HepG2 (cell line): ENCODE measurements around the gene CD72. TPM values are rescaled to one million over a fixed set of nuclear protein-coding genes. Genes with fewer than 3 reads are reported as not detected.

ENCODE experiments used
- AGO2 ChIP-seq: fragments of 200-400 bp; formaldehyde crosslinking; optimal IDR thresholded peaks from 2 replicates; pipeline ENCODE3; 2017; ENCODE audit warnings: mild to moderate bottlenecking, low read depth, low read length, moderate library complexity
- ARID3A ChIP-seq: IDR thresholded peaks from 2 replicates; pipeline ENCODE4 v1.6.1; 2012; ENCODE audit warnings: low read depth, low read length, improper control_type of control experiment
- ATF2 ChIP-seq: sonication (generic); formaldehyde crosslinking; IDR thresholded peaks from 2 replicates; pipeline ENCODE4 v1.4.0; 2020; ENCODE audit warnings: missing genetic modification reagents
- CEBPB ChIP-seq: IDR thresholded peaks from 2 replicates; pipeline ENCODE4 v1.6.1; 2011; ENCODE audit warnings: low read depth, low read length, improper control_type of control experiment, borderline replicate concordance
- FIP1L1 ChIP-seq: fragments of 200-400 bp; formaldehyde crosslinking; IDR thresholded peaks from 2 replicates; pipeline ENCODE4 v1.6.1; 2018; ENCODE audit warnings: low read depth, mild to moderate bottlenecking, low read length, moderate library complexity, borderline replicate concordance; ENCODE audit not compliant: insufficient read depth
- GATAD1 ChIP-seq: IDR thresholded peaks from 2 replicates; pipeline ENCODE4 v1.6.1; 2016; ENCODE audit warnings: missing genetic modification reagents, missing compliant biosample characterization
- HOXD1 ChIP-seq: sonication (generic); formaldehyde crosslinking; IDR thresholded peaks from 2 replicates; pipeline ENCODE4 v1.5.0; 2020; ENCODE audit warnings: missing genetic modification reagents
- NRL ChIP-seq: sonication (generic); formaldehyde crosslinking; IDR thresholded peaks from 2 replicates; pipeline ENCODE4 v1.5.0; 2020; ENCODE audit warnings: missing genetic modification reagents, mild to moderate bottlenecking, moderate library complexity, borderline replicate concordance
- POLR2AphosphoS5 ChIP-seq: IDR thresholded peaks from 2 replicates; pipeline ENCODE4 v1.6.1; 2012; ENCODE audit warnings: low read depth, low read length
- RFXAP ChIP-seq: sonication (generic); formaldehyde crosslinking; IDR thresholded peaks from 2 replicates; pipeline ENCODE4 v1.4.0; 2020; ENCODE audit warnings: missing genetic modification reagents, borderline replicate concordance
- SIX4 ChIP-seq: sonication (generic); formaldehyde crosslinking; IDR thresholded peaks from 2 replicates; pipeline ENCODE4 v1.4.0; 2020; ENCODE audit warnings: missing genetic modification reagents
- SRY ChIP-seq: sonication (generic); formaldehyde crosslinking; IDR thresholded peaks from 2 replicates; pipeline ENCODE4 v1.8.0; 2022; ENCODE audit warnings: mild to moderate bottlenecking, missing genetic modification reagents
- ZNF33B ChIP-seq: sonication (generic); formaldehyde crosslinking; IDR thresholded peaks from 2 replicates; pipeline ENCODE4 v1.5.1; 2020; ENCODE audit warnings: mild to moderate bottlenecking, missing genetic modification reagents
- ZNF557 ChIP-seq: sonication (generic); formaldehyde crosslinking; IDR thresholded peaks from 2 replicates; pipeline ENCODE4 v1.4.0; 2020; ENCODE audit warnings: missing genetic modification reagents
- ZNF749 ChIP-seq: sonication (generic); formaldehyde crosslinking; IDR thresholded peaks from 2 replicates; pipeline ENCODE4 v1.8.0; 2022; ENCODE audit warnings: mild to moderate bottlenecking, missing genetic modification reagents, moderate library complexity, borderline replicate concordance
- polyA plus RNA-seq, 8 experiments: library from polyadenylated mRNA; depleted of rRNA in 3 of 8; stranded (reverse) in 7 of 8; unstranded in 1 of 8; fragments of >200 nt; fragmentation: Illumina TruSeq in 4 of 8; extraction: Trizol in 4 of 8; gene quantifications; 2 replicates each; pipeline versions ENCODE4 v1.2.1 to v1.2.3, GENCODE V29; 2011 to 2016; ENCODE audit warnings: low read depth in 4 of 8, missing spikeins in 1 of 8, mixed read lengths in 1 of 8; ENCODE audit not compliant: insufficient read depth in 1 of 8
- total RNA-seq, 5 experiments: library from RNA; depleted of rRNA; stranded (reverse); fragments of >200 nt; fragmentation: Illumina TruSeq; extraction: Trizol; gene quantifications; 2 replicates each; pipeline ENCODE4 v1.2.3, GENCODE V29; 2016; ENCODE audit warnings: low read depth in 1 of 5
- TF ChIP-seq, protein P1 (sequence below): IDR thresholded peaks from 2 replicates; pipeline ENCODE4 v1.4.0; 2020; ENCODE audit warnings: mild to moderate bottlenecking, missing genetic modification reagents
- TF ChIP-seq, protein P2 (sequence below): sonication (generic); formaldehyde crosslinking; conservative IDR thresholded peaks from 2 replicates; pipeline ENCODE4 v1.4.0; 2020; ENCODE audit warnings: missing genetic modification reagents
- TF ChIP-seq, protein P3 (sequence below): IDR thresholded peaks from 2 replicates; pipeline ENCODE4 v1.6.1; 2012; ENCODE audit warnings: low read length, improper control_type of control experiment

Gene CD72
- total and polyA plus RNA-seq, 2 of the 13 experiments (the other 11 are each of a cell fraction or from before 2014, with no cell fraction given) = 0.18 to 1.1 TPM

DNA sequence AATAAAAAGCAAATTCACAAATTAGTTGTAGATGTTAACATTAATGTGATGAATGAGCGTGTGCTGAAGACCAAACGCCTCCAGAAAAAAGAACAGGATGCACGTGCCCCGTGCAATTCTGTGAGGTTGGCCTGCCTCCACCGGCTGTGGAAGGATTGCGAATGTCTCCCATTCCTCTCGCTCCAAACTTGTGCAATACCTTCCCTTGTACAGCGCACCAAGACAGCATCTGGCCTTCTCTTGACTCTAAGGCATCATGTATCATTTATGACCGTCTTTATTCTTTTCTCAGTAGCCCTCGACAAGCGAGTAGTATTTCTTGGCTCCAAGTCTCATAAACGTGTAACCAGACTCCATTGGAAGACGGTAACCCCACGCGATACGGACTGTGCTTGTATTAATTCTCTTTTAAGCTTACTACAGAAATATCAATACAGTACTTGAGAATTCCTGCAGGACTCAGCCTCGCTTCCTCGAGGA lies 14.7 kb downstream of the CD72 start (continued):
- TF ChIP-seq, protein P1, sequence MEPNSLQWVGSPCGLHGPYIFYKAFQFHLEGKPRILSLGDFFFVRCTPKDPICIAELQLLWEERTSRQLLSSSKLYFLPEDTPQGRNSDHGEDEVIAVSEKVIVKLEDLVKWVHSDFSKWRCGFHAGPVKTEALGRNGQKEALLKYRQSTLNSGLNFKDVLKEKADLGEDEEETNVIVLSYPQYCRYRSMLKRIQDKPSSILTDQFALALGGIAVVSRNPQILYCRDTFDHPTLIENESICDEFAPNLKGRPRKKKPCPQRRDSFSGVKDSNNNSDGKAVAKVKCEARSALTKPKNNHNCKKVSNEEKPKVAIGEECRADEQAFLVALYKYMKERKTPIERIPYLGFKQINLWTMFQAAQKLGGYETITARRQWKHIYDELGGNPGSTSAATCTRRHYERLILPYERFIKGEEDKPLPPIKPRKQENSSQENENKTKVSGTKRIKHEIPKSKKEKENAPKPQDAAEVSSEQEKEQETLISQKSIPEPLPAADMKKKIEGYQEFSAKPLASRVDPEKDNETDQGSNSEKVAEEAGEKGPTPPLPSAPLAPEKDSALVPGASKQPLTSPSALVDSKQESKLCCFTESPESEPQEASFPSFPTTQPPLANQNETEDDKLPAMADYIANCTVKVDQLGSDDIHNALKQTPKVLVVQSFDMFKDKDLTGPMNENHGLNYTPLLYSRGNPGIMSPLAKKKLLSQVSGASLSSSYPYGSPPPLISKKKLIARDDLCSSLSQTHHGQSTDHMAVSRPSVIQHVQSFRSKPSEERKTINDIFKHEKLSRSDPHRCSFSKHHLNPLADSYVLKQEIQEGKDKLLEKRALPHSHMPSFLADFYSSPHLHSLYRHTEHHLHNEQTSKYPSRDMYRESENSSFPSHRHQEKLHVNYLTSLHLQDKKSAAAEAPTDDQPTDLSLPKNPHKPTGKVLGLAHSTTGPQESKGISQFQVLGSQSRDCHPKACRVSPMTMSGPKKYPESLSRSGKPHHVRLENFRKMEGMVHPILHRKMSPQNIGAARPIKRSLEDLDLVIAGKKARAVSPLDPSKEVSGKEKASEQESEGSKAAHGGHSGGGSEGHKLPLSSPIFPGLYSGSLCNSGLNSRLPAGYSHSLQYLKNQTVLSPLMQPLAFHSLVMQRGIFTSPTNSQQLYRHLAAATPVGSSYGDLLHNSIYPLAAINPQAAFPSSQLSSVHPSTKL (CRISPR knock-in tag) = no peak
- no peak for TF ChIP-seq ZNF557 (CRISPR knock-in tag)
- TF ChIP-seq POLR2AphosphoS5 = no peak
- TF ChIP-seq FIP1L1 = no peak
- TF ChIP-seq ARID3A = no peak
- no peak; the same call in 1 of the 2 replicates for TF ChIP-seq RFXAP
- no peak for TF ChIP-seq GATAD1 (CRISPR knock-in tag)
- TF ChIP-seq AGO2 = no peak
- no peak for TF ChIP-seq HOXD1
- TF ChIP-seq SRY = no peak
- no peak for TF ChIP-seq SIX4 (CRISPR knock-in tag)
- no peak for TF ChIP-seq ZNF33B (CRISPR knock-in tag)
- TF ChIP-seq, protein P2, sequence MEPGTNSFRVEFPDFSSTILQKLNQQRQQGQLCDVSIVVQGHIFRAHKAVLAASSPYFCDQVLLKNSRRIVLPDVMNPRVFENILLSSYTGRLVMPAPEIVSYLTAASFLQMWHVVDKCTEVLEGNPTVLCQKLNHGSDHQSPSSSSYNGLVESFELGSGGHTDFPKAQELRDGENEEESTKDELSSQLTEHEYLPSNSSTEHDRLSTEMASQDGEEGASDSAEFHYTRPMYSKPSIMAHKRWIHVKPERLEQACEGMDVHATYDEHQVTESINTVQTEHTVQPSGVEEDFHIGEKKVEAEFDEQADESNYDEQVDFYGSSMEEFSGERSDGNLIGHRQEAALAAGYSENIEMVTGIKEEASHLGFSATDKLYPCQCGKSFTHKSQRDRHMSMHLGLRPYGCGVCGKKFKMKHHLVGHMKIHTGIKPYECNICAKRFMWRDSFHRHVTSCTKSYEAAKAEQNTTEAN (CRISPR knock-in tag) = no peak; the same call in 1 of the 2 replicates
- TF ChIP-seq ZNF749 (CRISPR knock-in tag) = no peak
- peak; percentile 83 for TF ChIP-seq CEBPB
- TF ChIP-seq ATF2 (CRISPR knock-in tag) = no peak
- TF ChIP-seq, protein P3, sequence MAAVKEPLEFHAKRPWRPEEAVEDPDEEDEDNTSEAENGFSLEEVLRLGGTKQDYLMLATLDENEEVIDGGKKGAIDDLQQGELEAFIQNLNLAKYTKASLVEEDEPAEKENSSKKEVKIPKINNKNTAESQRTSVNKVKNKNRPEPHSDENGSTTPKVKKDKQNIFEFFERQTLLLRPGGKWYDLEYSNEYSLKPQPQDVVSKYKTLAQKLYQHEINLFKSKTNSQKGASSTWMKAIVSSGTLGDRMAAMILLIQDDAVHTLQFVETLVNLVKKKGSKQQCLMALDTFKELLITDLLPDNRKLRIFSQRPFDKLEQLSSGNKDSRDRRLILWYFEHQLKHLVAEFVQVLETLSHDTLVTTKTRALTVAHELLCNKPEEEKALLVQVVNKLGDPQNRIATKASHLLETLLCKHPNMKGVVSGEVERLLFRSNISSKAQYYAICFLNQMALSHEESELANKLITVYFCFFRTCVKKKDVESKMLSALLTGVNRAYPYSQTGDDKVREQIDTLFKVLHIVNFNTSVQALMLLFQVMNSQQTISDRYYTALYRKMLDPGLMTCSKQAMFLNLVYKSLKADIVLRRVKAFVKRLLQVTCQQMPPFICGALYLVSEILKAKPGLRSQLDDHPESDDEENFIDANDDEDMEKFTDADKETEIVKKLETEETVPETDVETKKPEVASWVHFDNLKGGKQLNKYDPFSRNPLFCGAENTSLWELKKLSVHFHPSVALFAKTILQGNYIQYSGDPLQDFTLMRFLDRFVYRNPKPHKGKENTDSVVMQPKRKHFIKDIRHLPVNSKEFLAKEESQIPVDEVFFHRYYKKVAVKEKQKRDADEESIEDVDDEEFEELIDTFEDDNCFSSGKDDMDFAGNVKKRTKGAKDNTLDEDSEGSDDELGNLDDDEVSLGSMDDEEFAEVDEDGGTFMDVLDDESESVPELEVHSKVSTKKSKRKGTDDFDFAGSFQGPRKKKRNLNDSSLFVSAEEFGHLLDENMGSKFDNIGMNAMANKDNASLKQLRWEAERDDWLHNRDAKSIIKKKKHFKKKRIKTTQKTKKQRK = no peak
- no peak for TF ChIP-seq NRL (CRISPR knock-in tag)
